Neural progenitor cell (in vitro differentiated cells): ENCODE results near the gene HYAL3.

Source experiments
- EZH2 ChIP-seq: fragments of 200-600 bp; sonication (generic); IDR thresholded peaks from 2 replicates; pipeline ENCODE4 v1.6.1; 2017; ENCODE audit warnings: antibody characterized with exemption, mild to moderate bottlenecking, moderate library complexity
- EZH2phosphoT487 ChIP-seq: fragments of 200-600 bp; sonication (generic); IDR thresholded peaks from 2 replicates; pipeline ENCODE4 v1.6.1; 2017; ENCODE audit warnings: antibody characterized with exemption
- TF ChIP-seq, protein P1 (sequence below): fragments of 200-600 bp; sonication (generic); IDR thresholded peaks from 2 replicates; pipeline ENCODE4 v1.5.1; 2017; ENCODE audit warnings: antibody characterized with exemption, mild to moderate bottlenecking

DNA sequence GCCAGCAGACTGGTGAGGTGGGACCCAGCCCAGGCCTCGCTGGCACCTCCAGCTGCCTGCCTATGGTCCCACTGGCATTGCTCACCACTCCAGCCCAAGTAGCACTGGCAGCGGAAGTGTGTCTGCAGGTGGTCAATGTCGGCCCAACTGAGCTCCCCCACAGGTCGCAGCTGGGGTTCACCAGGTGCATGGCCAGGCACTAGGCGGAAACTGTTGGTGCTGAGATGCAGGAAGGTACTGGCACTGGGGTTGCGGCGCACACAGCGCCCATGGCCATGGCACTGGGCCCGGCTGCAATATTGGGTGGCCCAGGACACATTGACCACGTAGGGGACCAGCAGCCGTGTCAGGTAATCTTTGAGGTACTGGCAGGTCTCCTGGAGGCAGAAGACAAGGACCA is 19.0 kb upstream of the HYAL3 start:
- TF ChIP-seq, protein P1, sequence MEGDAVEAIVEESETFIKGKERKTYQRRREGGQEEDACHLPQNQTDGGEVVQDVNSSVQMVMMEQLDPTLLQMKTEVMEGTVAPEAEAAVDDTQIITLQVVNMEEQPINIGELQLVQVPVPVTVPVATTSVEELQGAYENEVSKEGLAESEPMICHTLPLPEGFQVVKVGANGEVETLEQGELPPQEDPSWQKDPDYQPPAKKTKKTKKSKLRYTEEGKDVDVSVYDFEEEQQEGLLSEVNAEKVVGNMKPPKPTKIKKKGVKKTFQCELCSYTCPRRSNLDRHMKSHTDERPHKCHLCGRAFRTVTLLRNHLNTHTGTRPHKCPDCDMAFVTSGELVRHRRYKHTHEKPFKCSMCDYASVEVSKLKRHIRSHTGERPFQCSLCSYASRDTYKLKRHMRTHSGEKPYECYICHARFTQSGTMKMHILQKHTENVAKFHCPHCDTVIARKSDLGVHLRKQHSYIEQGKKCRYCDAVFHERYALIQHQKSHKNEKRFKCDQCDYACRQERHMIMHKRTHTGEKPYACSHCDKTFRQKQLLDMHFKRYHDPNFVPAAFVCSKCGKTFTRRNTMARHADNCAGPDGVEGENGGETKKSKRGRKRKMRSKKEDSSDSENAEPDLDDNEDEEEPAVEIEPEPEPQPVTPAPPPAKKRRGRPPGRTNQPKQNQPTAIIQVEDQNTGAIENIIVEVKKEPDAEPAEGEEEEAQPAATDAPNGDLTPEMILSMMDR = no peak
- TF ChIP-seq EZH2 (no peak), EZH2phosphoT487 (no peak)
